ENCODE results near the gene SPNS2.

DNA sequence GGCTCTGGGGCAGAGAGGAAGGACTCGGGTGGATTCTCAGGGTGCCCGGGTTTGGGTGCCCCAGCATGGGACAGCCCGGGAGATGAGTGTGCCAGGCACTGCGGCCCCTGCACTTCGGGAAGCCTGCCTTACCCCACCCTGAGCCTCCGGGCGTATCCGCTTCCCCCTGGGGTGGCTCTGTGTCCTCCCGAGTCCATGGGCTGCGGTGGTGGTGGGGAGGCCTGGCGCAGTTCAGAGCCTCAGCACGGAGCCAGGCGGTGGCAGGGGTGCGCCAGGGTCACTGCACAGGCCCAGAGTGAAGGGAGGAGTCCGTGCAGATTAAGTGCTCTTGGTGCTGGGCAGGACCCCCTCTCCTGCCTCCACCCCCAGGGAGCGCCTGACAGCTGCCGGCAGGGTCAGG lies 35.8 kb downstream of the SPNS2 start:
- TF ChIP-seq, protein P1, sequence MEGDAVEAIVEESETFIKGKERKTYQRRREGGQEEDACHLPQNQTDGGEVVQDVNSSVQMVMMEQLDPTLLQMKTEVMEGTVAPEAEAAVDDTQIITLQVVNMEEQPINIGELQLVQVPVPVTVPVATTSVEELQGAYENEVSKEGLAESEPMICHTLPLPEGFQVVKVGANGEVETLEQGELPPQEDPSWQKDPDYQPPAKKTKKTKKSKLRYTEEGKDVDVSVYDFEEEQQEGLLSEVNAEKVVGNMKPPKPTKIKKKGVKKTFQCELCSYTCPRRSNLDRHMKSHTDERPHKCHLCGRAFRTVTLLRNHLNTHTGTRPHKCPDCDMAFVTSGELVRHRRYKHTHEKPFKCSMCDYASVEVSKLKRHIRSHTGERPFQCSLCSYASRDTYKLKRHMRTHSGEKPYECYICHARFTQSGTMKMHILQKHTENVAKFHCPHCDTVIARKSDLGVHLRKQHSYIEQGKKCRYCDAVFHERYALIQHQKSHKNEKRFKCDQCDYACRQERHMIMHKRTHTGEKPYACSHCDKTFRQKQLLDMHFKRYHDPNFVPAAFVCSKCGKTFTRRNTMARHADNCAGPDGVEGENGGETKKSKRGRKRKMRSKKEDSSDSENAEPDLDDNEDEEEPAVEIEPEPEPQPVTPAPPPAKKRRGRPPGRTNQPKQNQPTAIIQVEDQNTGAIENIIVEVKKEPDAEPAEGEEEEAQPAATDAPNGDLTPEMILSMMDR (IDR thresholded peaks at IDR 0.05): no peak
- TF ChIP-seq POLR2A (IDR thresholded peaks at IDR 0.05): no peak
